Loucy (cell line): ENCODE measurements around the gene USP43.

Experiments used
- H2AFZ ChIP-seq: fragments of 200-600 bp; sonication (generic); 2 replicates; pipeline ENCODE4 v1.6.0; 2016; ENCODE audit warnings: antibody characterized with exemption, mild to moderate bottlenecking, low read length, moderate library complexity
- H3F3A ChIP-seq: fragments of 200-600 bp; 2 replicates; pipeline ENCODE4 v1.6.0; 2016; ENCODE audit warnings: antibody characterized with exemption, low read depth, mild to moderate bottlenecking
- H3K27me3 ChIP-seq: fragments of 200-600 bp; sonication (generic); 2 replicates; pipeline ENCODE4 v1.6.1; 2014; ENCODE audit warnings: low read length, mild to moderate bottlenecking; ENCODE audit not compliant: insufficient read depth, poor library complexity, severe bottlenecking
- H3K36me3 ChIP-seq: fragments of 200-600 bp; sonication (generic); 2 replicates; pipeline ENCODE4 v1.6.1; 2016; ENCODE audit warnings: low read length; ENCODE audit not compliant: insufficient read depth
- H3K4me1 ChIP-seq: fragments of 200-600 bp; sonication (generic); 2 replicates; pipeline ENCODE4 v1.5.1; 2014; ENCODE audit warnings: low read length, mild to moderate bottlenecking; ENCODE audit not compliant: insufficient read depth, poor library complexity, severe bottlenecking
- H3K4me2 ChIP-seq: fragments of 200-600 bp; sonication (generic); 2 replicates; pipeline ENCODE4 v1.6.0; 2014; ENCODE audit warnings: antibody characterized with exemption, low read length, low read depth, mild to moderate bottlenecking; ENCODE audit not compliant: poor library complexity, severe bottlenecking
- H3K4me3 ChIP-seq: fragments of 200-600 bp; sonication (generic); 2 replicates; pipeline ENCODE4 v1.5.1; 2014; ENCODE audit warnings: low read length, mild to moderate bottlenecking, mixed read lengths; ENCODE audit not compliant: poor library complexity, severe bottlenecking
- H3K79me2 ChIP-seq: fragments of 200-600 bp; sonication (generic); 2 replicates; pipeline ENCODE4 v1.6.1; 2014; ENCODE audit warnings: low read length; ENCODE audit not compliant: insufficient read depth
- H3K9ac ChIP-seq: fragments of 200-600 bp; sonication (generic); 2 replicates; pipeline ENCODE4 v1.6.0; 2014; ENCODE audit warnings: mild to moderate bottlenecking, low read depth, low read length, moderate library complexity; ENCODE audit not compliant: poor library complexity, severe bottlenecking
- H3K9me2 ChIP-seq: fragments of 200-600 bp; sonication (generic); replicated peaks from 2 replicates; pipeline ENCODE4 v1.6.1; 2016; ENCODE audit warnings: low read depth, low read length, mixed read lengths
- H3K9me3 ChIP-seq: fragments of 200-600 bp; sonication (generic); 2 replicates; pipeline ENCODE4 v1.6.1; 2014; ENCODE audit warnings: mild to moderate bottlenecking, antibody characterized with exemption, low read length, low read depth; ENCODE audit not compliant: insufficient read depth
- H4K20me1 ChIP-seq: fragments of 200-600 bp; sonication (generic); 2 replicates; pipeline ENCODE4 v1.6.0; 2014; ENCODE audit warnings: antibody characterized with exemption, low read length, mild to moderate bottlenecking; ENCODE audit not compliant: insufficient read depth, poor library complexity, severe bottlenecking
- EZH2phosphoT487 ChIP-seq: fragments of 200-600 bp; IDR thresholded peaks from 2 replicates; pipeline ENCODE4 v1.6.1; 2018; ENCODE audit warnings: antibody characterized with exemption, mild to moderate bottlenecking, moderate library complexity, borderline replicate concordance
- TF ChIP-seq, protein P1 (sequence below): fragments of 200-600 bp; sonication (generic); conservative IDR thresholded peaks from 2 replicates; pipeline ENCODE4 v1.5.1; 2014; ENCODE audit warnings: mild to moderate bottlenecking, antibody characterized with exemption, low read length

USP43 gene

GRCh38 chr17:9700136-9700535 is 54.8 kb downstream of the USP43 start:
- Histone ChIP-seq H3K36me3 (peaks cover 5% of the 10 kb centered on the region; the same call in 1 of the 2 replicates), H3K4me3 (no peak overlapping the region), H3K9ac (no peak overlapping the region), H2AFZ (no peak overlapping the region), H3K4me2 (no peak overlapping the region), H3K9me3 (no peaks in the 10 kb centered on the region), H3K27me3 (no peaks in the 10 kb centered on the region), H3K9me2 (no peaks in the 10 kb centered on the region), H4K20me1 (no peaks in the 10 kb centered on the region), H3F3A (no peaks in the 10 kb centered on the region), H3K79me2 (no peaks in the 10 kb centered on the region), H3K4me1 (no peaks in the 10 kb centered on the region)
- TF ChIP-seq, protein P1, sequence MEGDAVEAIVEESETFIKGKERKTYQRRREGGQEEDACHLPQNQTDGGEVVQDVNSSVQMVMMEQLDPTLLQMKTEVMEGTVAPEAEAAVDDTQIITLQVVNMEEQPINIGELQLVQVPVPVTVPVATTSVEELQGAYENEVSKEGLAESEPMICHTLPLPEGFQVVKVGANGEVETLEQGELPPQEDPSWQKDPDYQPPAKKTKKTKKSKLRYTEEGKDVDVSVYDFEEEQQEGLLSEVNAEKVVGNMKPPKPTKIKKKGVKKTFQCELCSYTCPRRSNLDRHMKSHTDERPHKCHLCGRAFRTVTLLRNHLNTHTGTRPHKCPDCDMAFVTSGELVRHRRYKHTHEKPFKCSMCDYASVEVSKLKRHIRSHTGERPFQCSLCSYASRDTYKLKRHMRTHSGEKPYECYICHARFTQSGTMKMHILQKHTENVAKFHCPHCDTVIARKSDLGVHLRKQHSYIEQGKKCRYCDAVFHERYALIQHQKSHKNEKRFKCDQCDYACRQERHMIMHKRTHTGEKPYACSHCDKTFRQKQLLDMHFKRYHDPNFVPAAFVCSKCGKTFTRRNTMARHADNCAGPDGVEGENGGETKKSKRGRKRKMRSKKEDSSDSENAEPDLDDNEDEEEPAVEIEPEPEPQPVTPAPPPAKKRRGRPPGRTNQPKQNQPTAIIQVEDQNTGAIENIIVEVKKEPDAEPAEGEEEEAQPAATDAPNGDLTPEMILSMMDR: no peak
- no peak for TF ChIP-seq EZH2phosphoT487

DNA sequence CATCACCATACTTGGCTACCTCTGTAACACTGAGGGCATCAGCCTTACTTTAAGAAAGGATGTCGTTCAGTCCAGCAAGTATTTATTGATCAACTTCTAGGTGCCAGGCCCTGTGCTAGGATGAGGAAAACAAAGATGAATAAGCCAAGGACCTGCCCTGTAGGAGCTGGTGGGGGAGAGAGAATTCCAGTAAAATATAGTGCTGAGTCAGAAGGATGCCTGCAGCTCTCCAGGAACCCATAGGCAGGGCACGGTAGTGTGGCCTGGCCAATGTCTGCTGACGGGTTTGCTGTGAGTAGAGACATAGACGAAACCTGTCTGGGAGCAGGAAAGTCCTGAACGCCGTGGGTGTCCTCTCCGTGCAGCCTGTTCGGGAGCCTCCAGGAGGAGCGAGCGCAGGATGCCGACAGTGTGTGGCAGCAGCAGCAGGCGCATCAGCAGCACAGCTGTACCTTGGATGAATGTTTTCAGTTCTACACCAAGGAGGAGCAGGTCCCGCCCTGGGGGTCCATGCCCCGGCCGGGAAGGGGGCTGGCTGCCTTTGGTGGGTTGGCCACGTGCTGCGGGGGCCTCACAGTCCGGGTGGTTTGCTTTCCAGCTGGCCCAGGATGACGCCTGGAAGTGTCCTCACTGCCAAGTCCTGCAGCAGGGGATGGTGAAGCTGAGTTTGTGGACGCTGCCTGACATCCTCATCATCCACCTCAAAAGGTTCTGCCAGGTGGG is 55.6 kb downstream of the USP43 start:
- Histone ChIP-seq H3K9ac (no peak overlapping the region), H4K20me1 (no peaks in the 10 kb centered on the region), H3K27me3 (no peaks in the 10 kb centered on the region), H3K4me2 (no peak overlapping the region), H3K9me3 (no peaks in the 10 kb centered on the region), H3K36me3 (no peaks in the 10 kb centered on the region; the same call in 1 of the 2 replicates), H3K4me3 (no peak overlapping the region), H3K9me2 (no peaks in the 10 kb centered on the region), H3K4me1 (no peaks in the 10 kb centered on the region), H3K79me2 (no peaks in the 10 kb centered on the region), H2AFZ (no peak overlapping the region), H3F3A (no peaks in the 10 kb centered on the region)
- TF ChIP-seq, protein P1: no peak
- no peak for TF ChIP-seq EZH2phosphoT487

DNA sequence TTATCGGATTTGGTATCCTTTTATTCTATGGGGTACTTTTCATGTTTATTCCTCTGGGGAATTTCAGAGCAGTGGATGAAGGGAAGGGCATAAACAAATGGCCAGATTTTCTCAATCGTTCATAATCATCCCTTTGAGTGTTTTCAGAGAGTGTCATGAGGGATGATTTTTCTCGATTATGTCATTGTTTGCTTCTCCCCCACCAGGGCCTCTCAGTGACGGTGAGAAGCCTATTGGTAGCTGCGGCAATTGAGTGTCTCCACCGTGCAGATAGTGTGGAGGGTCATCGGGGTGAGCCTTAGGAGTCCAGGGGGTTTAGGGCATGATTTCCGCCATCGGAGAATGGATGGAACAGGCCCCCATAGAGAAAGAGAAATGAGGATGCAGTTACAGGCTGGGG is 57.2 kb downstream of the USP43 start:
- TF ChIP-seq, protein P1: no peak
- TF ChIP-seq EZH2phosphoT487: no peak
- H3K4me2 ChIP-seq: no peak overlapping the region
- no peaks in the 10 kb centered on the region; the same call in 1 of the 2 replicates for H3K36me3 ChIP-seq
- H3K4me1 ChIP-seq: no peaks in the 10 kb centered on the region
- H3K79me2 ChIP-seq: no peaks in the 10 kb centered on the region
- H3K27me3 ChIP-seq: no peaks in the 10 kb centered on the region
- no peaks in the 10 kb centered on the region for H3F3A ChIP-seq
- H4K20me1 ChIP-seq: no peaks in the 10 kb centered on the region
- no peak overlapping the region for H3K4me3 ChIP-seq
- no peak overlapping the region for H3K9ac ChIP-seq
- H2AFZ ChIP-seq: no peak overlapping the region
- no peaks in the 10 kb centered on the region for H3K9me3 ChIP-seq
- no peaks in the 10 kb centered on the region for H3K9me2 ChIP-seq
